Activated CD8-positive, alpha-beta memory T cell treated with anti-CD3 and anti-CD28 coated beads for 36 hours (primary cell): ENCODE measurements around the gene SRF. TPM values are rescaled to one million over a fixed set of nuclear protein-coding genes. Genes with fewer than 3 reads are reported as not detected.

Experiments used
- CTCF ChIA-PET: fragments of 350-600 bp; sonication (Branson Sonifier 250); formaldehyde crosslinking; loops from one replicate; lab custom pipeline; 2021; ENCODE audit warnings: antibody characterized with exemption; lab: Charles Lee
- POLR2A ChIA-PET: fragments of 350-600 bp; sonication (Branson Sonifier 250); formaldehyde crosslinking; loops from one replicate; lab custom pipeline; 2021; ENCODE audit warnings: antibody characterized with exemption; lab: Charles Lee
- total RNA-seq, 2 experiments: library from RNA; stranded (reverse); gene quantifications; one replicate each; pipeline ENCODE4 v1.2.3, GENCODE V29; 2021

Gene SRF
- total RNA-seq, 2 experiments from 2014 or later = 52.0 to 54.2 TPM

DNA sequence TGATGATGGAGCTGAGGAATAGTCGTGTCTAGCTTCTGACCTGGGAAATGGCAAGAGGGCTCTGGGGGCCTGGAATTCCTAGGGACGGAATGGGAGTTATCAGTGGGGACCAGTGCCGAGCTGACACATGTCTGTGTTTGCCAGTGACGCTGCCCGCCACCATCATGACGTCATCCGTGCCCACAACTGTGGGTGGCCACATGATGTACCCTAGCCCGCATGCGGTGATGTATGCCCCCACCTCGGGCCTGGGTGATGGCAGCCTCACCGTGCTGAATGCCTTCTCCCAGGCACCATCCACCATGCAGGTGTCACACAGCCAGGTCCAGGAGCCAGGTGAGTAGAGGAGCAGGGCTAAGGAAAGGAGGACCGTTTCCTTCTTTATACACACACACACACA is 7.1 kb downstream of the SRF start:
- POLR2A ChIA-PET = no interaction called here
- CTCF ChIA-PET = interaction anchor here (0.7 kb wide), 1 partner anchor 140 kb away, joined by 3 read pairs; no protein-coding TSS in a partner anchor

DNA sequence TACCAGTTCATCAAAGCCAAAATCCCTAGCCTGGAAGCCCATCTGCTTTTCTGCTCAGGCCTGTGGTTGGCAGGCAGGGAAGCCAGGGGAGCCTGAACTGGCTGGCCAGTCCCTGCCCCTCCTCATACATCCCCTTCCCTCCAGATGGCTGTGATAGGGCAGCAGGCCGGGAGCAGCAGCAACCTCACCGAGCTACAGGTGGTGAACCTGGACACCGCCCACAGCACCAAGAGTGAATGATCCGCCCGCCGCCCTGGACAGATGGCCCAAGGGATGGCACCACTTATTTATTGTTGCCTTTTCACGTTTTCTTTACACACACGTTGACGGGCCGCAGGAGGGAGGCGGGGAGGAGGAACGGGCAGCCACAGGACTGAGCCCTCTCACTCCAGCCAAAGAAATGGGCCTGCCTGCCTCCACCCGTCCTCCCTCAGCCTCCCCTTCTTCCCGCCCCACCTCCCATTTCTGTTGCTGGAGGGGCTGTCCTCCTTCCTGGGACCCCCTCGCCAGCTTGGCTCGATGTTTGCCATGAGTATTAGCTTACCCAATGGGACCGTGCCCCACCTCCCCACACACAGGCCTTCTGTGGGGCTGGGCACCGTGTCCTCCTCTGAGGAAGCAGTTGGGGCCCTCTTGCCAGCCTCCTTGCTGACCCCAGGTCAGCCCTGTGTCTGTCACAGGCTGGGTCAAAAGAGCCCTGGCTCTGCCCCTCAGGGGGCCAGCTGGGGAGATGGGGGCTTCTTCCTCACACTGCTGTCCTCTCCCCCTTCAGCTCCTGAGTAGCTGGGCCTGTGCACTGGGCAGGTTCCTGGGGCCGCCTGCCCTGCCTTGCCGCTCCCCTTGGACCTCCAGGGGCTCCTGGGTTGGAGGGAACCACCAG is 8.1 kb downstream of the SRF start:
- CTCF ChIA-PET = interaction anchor here (1.2 to 1.8 kb wide), 3 partner anchors 35 to 328 kb away, joined by 3 to 5 read pairs (median 4); partner anchors contain the start of gene DNPH1
- POLR2A ChIA-PET = no interaction called here

DNA sequence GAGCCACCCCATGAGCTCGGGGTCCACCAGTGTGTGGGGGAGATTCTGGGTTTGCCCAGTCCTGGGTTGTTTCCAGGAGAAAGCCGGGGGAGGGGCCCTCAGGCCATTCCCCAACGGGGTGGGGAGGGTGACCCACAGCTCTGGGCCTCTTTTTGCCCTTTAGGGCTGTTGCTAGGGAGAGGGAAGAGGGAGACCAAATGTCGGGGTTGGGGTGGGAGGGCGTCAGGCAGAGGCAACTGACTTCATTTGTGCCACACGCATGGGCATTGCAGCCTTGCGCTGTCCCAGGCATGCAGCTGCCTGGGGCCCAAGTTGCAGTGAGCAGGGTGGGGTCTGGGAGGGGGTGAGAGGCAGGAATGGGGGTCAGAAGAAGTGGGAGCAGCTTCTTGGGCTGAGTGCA is 9.0 kb downstream of the SRF start:
- CTCF ChIA-PET = interaction anchor here (1.2 to 1.8 kb wide), 4 partner anchors 8 to 327 kb away, joined by 3 to 6 read pairs (median 4); partner anchors contain the start of gene DNPH1
- POLR2A ChIA-PET = no interaction called here

DNA sequence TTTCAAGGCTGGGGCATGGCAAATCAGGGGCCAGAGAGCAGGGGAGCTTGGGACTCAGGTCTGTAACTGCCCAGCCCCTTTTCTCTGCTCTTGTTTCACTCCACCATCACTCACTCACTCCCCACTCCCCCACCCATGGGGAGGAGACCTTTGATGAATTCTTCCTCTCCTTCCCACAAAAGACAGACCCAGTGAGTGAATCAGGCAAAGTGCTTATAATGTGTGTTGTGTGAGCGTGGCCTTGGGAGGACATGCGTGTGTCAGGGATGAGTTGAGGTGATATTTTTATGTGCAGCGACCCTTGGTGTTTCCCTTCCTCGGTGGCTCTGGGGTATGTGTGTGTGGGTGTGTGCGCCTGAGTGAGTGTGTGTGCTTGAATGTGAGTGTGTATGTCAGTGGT is 9.9 kb downstream of the SRF start:
- POLR2A ChIA-PET = no interaction called here
- CTCF ChIA-PET = interaction anchor here (0.7 to 1.8 kb wide), 3 partner anchors 9 to 48 kb away, joined by 3 to 6 read pairs (median 5); partner anchors contain the start of gene DNPH1

DNA sequence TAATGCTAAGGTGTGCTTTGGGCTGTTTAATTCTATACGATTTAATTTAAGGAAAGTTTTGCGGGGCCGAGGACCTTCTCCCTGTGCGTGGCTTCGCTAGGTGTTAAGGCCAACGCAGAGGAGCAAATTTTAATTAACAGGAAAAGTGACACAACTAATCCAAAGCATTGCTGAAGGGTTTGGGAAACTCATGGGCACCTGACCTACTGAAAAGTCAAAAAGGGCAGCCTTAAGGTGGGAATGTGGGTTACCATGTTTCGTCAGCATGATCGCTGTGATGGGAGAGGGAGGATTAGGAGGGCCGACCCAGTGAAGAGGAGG is 10.5 kb downstream of the SRF start:
- CTCF ChIA-PET = interaction anchor here (1.9 kb wide), 1 partner anchor 47 kb away, joined by 7 read pairs; the partner anchor contains the start of gene DNPH1
- POLR2A ChIA-PET = interaction anchor here (1.4 kb wide), 1 partner anchor 296 kb away, joined by 4 read pairs; no protein-coding TSS in a partner anchor

DNA sequence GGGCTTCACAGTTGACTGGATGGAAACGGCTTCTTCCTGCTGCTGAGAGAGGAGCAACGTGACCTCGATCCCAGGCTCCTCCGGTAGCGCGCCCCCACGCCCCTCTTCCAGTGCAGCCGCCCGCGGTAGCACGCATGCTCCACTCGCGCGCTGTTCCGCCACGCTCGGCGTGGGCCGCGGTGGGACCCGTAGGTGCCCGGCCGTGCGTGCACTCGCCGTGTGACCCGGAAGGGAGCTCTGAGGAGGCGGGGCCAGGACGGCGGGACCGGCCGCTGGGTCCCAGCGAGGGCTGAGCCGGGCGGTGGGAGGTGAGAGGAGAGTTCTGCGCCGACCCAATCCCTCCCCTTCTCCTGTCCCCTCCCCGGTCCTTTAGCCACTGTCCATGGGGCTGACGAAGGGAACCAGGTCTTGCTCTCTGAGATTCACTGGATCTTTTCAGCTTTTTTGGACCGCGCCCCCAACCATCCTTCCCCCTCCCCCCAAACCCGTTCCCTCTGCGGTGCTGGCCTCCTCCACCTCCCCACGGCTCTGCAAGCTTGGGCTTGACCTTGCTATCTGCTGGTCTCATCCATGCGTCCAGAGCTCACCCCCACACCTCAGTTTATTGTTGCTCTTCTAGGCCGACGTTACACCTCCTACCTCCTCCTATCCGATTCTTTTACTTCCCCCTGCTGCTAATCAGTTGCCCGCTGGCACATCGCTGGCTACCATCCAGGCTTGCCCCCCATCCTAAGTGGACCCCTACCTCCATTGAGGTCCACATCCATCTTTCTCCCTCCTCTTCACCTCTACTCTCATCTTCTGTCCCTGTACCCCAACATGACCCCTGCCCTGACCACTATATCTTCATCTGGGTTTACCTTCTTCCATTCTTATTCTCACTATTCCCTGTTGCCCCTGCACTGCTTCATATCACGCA is 11.1 kb downstream of the SRF start, which contains the start of gene CUL9:
Gene CUL9 (plus strand): TSS at position 255 of the 919 bp plus-strand sequence. CDS start 2,115 bp downstream, outside the sequence.
- POLR2A ChIA-PET = interaction anchor here (0.6 to 1.4 kb wide), 6 partner anchors 9 to 296 kb away, joined by 3 to 5 read pairs (median 4); no protein-coding TSS in a partner anchor
- CTCF ChIA-PET = interaction anchor here (1.0 to 1.9 kb wide), 2 partner anchors 8 to 47 kb away, joined by 3 to 7 read pairs; partner anchors contain the start of gene DNPH1

DNA sequence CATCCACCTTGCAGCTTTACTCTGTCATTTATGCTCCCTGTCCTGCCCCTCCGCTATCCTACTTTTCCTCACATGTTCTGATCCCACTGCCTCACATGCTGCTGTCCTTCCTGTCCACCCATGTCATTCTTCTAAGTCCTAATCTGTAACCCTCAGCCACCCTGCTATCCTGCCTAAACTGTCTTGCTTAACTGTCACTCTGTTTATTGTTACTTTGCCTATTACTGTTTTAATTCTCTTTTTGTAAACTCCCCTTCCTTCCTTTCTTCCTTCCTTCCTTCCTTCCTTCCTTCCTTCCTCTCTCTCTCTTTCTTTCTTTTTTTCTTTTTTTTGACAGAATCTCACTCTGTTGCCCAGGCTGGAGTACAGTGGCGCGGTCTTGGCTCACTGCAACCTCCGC is 12.4 kb downstream of the SRF start:
- ChIA-PET CTCF (interaction anchor here (1.0 to 1.9 kb wide), 2 partner anchors 9 to 45 kb away, joined by 3 to 7 read pairs; partner anchors contain the start of gene DNPH1), POLR2A (no interaction called here)

DNA sequence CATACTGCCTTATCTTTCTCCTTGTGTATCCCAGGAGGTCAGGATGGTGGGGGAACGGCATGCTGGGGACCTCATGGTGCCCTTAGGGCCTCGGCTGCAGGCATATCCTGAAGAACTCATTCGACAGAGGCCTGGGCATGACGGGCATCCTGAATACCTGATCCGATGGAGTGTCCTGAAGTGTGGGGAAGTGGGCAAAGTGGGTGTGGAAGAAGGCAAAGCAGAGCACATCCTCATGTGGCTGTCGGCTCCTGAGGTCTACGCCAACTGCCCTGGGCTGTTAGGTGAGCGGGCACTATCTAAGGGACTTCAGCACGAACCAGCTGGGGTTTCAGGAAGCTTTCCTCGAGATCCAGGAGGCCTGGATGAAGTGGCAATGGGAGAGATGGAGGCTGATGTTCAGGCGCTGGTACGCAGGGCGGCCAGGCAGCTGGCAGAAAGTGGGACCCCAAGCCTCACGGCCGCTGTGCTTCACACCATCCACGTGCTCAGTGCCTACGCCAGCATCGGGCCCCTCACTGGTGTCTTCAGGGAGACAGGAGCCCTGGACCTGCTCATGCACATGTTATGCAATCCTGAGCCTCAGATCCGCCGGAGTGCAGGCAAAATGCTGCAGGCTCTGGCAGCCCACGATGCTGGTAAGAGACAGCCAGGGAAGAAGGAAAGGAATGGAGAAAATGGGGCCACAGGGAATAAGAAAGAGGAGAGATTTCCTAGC is 13.4 kb downstream of the SRF start:
- CTCF ChIA-PET = no interaction called here
- POLR2A ChIA-PET = no interaction called here

DNA sequence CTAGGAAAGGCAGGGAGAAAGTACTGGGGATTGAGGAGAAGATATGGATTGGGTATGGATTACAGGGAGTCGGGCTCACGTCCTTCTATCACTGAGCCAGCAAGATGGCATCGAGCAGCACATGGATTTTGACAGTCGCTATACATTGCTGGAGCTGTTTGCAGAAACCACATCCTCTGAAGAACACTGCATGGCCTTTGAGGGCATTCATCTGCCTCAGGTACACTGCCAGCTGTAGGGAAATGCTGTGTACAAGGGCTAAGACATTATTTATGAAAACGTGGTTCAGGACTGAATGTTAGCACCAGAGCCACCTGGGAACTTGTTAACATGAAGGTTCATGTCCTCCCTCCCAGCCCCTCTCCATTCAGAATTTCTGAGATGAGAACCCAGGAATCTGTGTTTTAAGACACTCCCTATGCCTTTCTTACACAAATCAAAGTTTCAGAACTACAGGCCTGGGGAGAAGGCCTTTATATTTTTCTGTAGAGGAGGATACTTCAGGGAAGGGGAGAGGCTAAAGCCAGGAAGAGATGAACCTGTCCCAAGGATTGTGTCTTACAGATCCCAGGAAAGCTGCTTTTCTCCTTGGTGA is 14.4 kb downstream of the SRF start:
- ChIA-PET POLR2A (no interaction called here), CTCF (interaction anchor here (0.6 kb wide), 1 partner anchor 333 kb away, joined by 3 read pairs; no protein-coding TSS in a partner anchor)

DNA sequence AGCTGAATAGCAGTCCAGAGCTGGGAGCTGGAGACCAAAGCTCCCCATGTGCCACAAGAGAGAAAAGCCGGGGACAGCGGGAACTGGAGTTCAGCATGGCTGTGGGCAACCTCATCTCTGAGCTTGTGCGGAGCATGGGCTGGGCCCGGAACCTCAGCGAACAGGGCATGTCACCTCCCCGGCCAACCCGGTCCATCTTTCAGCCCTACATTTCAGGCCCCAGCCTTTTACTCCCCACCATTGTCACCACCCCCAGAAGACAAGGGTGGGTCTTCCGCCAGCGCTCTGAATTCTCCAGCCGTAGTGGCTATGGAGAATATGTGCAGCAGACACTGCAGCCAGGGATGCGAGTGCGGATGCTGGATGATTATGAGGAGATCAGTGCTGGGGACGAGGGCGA is 14.9 kb downstream of the SRF start:
- POLR2A ChIA-PET = no interaction called here

DNA sequence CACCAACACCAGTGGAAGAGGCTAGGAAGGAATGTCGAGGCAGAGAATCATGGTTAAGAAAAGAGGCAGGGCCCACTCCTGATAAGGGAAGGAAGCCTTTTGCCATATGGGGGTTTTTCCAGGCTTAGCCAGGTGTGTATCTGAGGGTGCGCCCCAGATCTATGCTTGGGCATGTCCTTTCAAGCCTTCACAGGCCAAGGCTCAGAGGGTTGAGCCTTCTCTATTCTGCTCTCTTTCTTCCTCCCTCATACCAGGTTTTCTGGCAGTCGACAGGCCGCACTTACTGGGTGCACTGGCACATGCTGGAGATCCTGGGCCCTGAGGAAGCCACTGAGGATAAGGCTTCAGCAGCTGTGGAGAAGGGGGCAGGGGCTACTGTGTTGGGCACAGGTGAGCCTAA is 15.6 kb downstream of the SRF start:
- CTCF ChIA-PET = no interaction called here
- POLR2A ChIA-PET = no interaction called here

More for the DNA sequence above, 14.9 kb downstream of the SRF start:
- CTCF ChIA-PET = interaction anchor here (0.6 kb wide), 1 partner anchor 334 kb away, joined by 3 read pairs; no protein-coding TSS in a partner anchor

DNA sequence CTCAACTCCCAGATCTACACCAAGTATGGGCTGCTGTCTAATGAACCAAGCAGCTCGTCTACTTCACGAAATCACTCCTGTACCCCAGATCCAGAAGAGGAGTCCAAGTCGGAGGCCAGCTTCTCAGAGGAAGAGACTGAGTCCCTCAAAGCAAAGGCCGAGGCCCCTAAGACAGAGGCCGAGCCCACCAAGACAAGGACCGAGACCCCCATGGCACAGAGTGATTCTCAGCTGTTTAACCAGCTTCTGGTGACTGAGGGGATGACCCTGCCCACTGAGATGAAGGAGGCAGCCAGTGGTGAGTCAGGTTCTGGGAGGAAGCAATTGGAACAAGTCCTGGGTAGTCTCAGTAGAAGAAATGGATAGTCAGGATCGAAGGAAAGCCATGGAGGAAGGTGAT is 16.8 kb downstream of the SRF start:
- CTCF ChIA-PET = no interaction called here
- POLR2A ChIA-PET = no interaction called here

DNA sequence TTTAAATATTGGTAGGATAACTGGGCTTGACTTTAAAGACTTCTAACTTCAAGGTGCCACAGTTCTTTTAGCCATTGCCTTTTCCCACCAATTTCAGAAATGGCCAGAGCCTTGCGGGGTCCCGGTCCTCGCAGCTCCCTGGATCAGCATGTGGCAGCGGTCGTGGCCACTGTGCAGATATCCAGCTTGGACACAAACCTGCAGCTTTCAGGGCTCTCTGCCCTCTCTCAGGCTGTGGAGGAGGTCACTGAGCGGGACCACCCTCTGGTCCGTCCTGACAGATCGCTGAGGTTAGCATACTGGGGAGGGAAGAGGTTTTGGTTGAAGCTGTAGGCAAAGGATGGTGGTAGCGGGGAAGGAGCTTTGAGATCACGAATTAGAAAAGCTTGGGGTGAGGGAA is 17.4 kb downstream of the SRF start:
- CTCF ChIA-PET = no interaction called here
- POLR2A ChIA-PET = no interaction called here

DNA sequence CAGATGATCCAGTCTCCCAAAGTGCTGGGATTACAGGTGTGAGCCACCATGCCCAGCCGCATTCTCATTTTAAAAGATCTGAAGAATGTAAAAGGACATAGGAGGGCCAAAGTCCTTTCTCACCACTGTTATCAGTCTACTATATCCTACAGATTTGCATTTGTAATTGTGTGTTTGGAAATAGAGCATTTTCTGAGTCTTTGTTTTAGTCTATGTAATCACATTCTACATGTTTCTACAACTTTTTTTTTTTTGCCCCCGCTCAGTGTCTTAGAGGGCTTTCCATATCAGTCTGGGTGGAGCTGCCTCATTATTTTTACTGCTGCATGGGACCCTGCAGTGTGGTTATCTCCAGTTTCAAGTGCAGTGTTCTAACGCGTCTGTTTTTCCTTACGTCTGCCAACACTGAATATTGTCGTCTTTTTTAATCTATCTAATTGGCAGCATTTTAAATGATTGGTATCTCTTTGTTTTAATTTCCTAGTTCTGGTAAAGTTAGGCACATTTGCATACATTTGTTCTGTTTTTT is 18.8 kb downstream of the SRF start:
- CTCF ChIA-PET = interaction anchor here (0.5 to 0.7 kb wide), 2 partner anchors 9 to 138 kb away, joined by 3 read pairs; no protein-coding TSS in a partner anchor

DNA sequence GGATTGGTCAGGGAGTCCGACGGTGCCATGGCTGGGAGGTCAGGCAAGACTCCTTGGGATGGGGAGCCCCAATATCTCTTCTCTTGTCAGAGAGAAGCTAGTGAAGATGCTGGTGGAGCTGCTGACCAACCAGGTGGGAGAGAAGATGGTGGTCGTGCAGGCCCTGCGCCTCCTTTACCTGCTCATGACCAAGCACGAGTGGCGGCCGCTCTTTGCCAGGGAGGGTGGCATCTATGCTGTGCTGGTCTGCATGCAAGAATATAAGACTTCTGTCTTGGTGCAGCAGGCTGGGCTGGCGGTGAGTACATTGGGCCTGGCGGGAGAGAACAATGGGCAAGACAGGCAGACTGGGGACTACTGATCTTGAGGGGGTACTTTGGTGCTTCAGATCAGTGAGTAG is 21.8 kb downstream of the SRF start:
- ChIA-PET CTCF (no interaction called here), POLR2A (no interaction called here)

More for the DNA sequence above, 18.8 kb downstream of the SRF start:
- POLR2A ChIA-PET = no interaction called here

DNA sequence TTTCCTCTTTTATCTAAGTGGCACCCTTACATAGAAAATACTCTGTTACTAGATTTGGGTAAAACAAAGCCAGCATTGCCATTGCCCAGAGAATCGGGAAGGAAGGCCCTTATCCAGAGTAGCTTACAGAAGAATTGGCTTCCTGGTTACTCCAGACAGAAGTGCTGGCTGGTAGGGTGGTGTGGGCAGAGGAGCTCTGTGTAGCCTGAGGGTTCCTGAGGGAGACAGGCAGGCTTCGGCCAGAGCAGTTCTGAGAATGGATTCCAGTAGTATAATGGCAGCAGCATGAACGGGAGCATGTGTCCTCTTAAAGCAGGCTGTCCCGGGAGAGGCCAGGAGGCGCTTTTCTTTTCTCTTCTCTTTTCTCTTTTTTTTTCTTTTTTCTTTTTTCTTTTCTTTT is 22.9 kb downstream of the SRF start:
- POLR2A ChIA-PET = no interaction called here
- CTCF ChIA-PET = no interaction called here

DNA sequence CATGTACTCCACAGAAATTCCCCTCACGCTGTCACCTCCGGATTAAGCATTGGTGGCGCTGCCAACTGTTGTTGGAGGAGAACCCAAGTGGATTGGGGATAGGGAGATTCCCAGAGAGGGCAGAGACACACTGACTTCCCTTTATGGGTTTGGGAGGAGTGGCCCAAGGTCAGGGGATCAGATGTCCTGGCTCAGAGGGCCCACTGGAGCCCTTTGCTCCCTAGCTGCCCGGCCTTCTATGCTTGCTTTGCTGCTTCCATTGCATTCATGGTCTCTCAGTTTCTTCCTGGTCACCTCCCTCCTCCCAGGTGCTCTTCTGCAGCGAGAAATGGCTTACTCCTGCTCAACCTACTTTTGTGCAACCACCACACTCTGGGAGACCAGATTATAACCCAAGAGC is 25.3 kb downstream of the SRF start:
- POLR2A ChIA-PET = no interaction called here
- CTCF ChIA-PET = no interaction called here

DNA sequence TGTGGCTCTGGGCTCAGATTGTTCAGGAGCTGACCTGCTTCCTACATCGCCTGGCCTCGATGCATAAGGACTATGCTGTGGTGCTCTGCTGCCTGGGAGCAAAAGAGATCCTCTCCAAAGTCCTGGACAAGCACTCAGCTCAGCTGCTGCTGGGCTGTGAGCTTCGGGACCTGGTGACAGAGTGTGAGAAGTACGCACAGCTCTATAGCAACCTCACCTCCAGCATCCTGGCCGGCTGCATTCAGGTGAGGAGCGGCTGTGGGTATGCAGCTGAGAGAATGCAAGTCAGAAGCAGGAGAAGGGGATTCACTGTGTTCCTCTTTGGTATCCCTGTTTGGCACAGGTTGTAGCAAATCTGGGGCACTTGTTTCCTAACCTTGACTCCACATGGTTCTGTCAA is 28.8 kb downstream of the SRF start:
- ChIA-PET POLR2A (no interaction called here), CTCF (interaction anchor here (0.6 kb wide), 1 partner anchor 42 kb away, joined by 4 read pairs; no protein-coding TSS in a partner anchor)
